NCI-H2227 treated with DMSO at 0.1 percent for 48 hours (cell line): ENCODE measurements around the gene COBL.
"Not testable (repeated sequence)": the region's sequence is repeated elsewhere in the genome, so short reads cannot be mapped to it uniquely, and the experiment has no call there.

ENCODE experiments used
- DNase-seq: peaks from one replicate; lab custom pipeline; 2025; lab: John Stamatoyannopoulos, UW

The COBL gene

DNA sequence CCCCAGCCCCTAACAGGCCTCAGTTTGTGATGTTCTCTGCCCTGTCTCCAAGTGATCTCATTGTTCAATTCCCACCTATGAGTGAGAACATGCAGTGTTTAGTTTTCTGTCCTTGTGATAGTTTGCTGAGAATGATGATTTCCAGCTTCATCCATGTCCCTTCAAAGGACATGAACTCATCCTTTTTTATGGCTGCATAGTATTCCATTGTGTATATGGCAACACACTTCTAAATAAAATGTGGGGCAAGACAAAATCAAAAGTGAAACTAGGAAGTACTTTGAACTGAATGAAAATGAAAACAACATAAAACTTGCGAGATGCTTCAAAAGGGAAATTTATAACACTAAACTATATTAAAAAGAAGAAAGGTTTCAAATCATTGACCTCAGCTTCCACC lies 326.4 kb downstream of the COBL start:
- DNase-seq, result not testable (repeated sequence)

DNA sequence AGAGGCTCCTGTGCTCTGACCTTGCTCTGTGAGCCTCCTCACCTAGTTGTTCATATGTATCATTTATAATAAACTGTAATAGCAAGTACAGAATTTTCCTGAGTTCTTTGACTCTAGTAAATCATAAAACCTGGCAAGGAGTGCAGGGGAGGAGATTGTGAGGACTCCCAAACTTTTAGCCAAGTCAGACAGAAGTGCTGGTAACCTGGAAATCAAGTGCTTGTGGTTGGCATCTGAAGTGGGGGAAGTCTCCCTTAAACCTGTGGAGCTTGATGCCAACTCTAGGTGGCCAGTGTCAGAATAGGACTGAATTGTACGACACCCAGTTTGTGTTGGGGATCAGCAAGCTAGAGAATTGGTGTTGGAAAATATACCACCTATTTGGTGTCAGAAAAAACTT lies 327.6 kb downstream of the COBL start:
- DNase-seq, result no peak

DNA sequence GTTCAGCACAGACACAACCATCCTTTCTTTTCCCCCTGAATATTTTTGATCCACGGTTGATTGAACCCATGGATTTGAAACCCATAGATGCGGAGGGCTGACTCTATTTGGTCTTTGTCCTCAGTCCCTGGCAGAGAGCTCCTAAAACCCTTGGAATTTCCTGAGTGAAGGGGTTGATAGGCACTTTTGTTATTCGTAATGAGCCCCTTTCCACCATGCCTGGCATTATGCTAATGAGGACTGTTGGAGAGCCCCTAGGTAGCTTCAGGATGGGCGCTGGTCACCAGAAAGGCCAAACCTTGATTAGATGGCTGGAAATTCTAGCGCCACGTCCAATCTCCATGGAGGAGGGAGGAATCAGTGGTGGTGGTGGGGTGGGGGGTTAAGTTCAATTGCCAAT lies 328.1 kb downstream of the COBL start:
- no peak for DNase-seq

DNA sequence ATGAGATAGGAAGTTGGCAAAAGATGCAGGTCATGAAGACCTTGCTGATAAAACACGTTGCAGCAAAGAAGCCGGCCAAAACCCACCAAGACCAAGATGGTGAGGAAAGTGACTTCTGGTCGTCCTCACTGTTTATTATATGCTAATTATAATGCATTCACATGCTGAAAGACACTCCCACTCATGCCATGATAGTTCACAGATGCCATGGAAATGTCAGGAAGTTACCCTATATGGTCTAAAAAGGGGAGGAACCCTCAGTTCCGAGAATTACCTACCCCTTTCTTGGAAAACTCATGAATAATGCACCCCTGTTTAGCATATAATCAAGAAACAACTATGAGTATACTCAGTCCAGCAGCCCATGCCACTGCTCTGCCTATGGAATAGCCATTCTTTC lies 331.5 kb downstream of the COBL start:
- no peak for DNase-seq

DNA sequence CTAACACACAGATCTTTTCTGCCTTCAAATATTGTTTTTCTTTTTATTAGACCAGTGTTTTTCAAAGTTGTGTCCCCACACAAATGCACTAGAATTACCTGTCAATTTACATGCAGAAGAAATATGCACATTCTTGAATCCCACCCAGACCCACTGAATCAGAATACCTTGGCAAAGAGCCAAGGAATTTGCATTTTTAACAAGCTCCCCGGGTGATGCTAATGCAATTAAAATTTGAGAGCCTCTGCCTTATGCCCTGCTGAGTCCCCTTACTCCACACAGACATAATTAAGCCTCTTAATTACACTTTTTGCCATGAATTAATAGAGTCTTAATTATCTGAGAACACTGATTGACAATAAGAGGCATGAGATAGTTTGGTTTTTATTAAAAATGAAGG lies 332.8 kb downstream of the COBL start:
- DNase-seq, result no peak

DNA sequence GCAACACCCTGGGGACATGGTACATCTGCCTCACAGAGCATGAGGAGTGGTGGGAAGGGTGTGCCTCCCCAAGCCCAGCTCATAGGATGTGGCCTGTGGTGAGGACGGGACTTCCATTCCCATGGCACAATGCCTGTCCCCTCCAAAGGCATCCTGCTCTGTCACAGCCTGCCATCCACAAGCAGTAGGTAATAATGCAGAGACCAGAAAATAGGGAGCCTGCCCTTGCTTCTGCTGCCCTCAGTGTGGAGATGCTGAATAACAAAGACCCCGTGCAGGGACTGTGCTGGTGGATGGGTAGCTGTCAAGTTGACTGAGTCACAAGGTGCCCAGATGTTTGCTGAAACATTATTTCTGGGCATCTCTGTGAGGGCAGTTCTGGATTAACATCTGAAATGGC lies 334.0 kb downstream of the COBL start:
- no peak for DNase-seq

DNA sequence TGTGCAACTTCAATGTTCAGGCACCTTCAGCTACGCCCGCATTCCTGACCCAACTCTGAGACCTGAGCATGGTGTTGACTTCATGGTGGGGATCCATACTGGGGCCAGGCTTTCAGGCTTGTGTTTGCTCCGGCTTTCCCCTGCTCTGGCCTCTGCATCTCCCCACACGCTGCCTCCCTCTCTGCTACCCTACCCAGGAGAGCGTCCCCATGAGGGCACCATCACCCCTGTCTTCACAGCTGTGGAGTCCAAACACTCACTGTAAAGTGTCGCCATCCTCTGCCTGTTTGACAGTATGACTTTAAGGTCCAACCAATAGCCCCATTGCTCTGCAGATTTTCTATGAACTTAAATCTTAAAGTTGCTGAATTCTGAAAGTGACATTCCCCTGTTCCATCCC lies 334.9 kb downstream of the COBL start:
- no peak for DNase-seq

DNA sequence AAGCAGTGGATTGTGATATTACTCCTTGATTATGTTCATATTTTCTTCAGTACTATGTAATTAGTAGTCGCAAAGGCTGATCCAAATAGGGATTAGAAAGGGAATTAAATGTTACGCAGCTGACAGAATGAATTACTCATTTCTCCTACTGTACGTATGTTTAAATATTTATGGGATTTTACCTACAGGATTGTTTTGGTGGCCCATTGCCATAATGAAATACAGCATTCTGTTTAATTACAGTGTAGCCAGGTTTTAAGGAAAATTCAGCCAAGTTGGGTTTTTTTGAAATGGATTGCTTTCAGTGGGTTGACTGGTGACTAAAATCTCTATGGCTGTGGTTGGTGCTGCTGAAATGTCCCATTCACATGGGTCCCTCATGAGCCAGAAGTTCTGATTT lies 336.2 kb downstream of the COBL start:
- no peak for DNase-seq

DNA sequence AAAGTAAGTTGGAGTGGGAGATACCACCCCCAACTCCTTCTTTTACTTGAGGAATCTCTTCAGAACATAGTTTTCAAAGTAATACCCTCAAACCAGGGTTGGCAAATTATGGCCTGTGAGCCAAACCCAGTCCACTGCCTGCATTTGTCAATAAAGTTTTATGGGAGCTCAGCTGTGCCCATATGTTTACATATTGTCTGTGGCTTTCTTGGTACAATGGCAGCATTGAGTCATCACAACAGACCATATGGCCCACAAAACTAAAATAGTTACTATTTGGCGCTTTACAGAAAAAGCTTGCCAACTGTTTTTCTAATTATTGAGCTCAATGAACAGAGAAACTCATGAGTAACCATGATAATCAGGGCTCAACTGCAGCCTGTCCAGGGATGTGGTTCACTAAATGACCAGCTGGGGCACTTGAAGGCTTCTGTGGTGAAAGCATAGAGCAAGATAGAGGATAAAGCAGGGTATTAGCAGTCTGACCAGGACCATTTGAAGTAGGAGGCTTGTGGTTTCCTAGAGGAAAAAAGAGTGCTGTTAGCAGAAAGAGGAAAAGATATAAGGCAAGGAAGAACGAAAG lies 337.9 kb downstream of the COBL start:
- no peak for DNase-seq

DNA sequence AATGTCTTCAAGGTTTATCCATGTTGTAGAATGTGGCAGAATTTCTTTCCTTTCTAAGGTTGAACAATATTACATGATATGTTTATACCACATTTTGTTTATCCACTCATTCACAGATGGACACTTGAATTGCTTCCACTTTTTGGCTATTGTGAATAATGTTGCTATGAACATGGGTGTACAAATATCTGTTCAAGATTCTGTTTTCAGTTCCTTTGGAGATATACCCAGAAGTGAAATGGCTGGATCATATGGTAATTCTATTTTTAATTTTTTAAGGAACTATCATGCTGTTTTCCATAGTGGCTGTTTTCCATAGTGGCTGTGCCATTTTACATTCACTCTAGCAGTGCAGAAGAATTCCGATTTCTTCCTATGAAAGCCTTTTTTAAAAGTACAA lies 339.2 kb downstream of the COBL start:
- no peak for DNase-seq

DNA sequence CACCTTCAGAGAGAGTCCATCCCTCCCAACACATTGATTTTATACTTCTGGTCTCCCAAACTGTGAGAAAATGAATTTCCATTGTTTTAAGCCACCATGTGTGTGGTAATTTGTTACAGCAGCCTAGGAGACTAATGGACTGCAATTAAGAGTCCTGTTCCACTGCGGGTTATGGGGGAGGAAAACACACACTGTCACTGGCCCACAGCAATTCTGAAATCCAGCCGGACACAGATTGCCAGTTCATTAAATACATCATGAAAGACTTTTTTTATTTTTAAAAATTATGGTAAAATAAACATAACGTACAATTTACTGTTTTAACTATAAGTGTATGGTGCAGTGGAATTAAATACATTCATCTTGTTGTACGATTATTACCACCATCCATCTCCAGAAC lies 340.5 kb downstream of the COBL start:
- DNase-seq, result no peak

DNA sequence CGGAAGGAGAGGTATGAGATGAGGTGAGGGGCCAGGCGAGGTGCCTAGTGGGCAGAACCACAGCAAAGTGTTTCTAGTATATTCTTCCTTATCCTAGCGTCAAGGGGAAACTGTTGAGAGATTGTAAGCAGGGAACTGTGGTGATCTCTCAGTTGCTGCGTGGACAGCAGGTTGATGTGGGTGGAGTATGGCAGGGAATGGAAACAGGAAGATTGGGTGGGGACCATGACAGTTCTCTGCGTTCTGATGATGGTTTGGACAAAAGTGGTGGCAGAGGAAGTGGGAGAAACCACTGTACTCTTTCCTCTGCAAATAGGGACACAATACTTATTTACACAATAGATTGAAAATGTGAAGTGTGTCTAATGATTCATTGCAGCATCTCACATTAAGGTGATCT lies 342.4 kb downstream of the COBL start:
- no peak for DNase-seq

DNA sequence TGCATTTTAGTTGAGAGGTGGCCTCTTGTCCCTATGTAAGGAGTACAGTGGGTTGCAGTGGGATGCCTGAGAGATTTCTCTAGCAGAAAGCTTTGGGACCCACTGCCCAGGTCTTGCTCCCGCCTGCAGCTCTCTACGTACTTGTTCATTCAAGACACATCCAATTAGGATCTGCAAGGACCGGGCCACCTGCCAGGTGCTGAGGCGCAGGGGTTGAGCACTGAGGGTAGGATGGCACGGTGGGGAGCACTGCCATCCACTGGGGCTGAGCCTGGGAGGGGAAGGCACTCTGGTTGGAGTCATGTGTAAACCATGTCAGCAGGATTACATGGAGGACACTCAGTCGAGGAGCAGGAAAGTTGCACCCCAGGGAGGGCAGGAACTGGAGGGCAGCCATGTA lies 342.8 kb downstream of the COBL start:
- DNase-seq, result no peak

DNA sequence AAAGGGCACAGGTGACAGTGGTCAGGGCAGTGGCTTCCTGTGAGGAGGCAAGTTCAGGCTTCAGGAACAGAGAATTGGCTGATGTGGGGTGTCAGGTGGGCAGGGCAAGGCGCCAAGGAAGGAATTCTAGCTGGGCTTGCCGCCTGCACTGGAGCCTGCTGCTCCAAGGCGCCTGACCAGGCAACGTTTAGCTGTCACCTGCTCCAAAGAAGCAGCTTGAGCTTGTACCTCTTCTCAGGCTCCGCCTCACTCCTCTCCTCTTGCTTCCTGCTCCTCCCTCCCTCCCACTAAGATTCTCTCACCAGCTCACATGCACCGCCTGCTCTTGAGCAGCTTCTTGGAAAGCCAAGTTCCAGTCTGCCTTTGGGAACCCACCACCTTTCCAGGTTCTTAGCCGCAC lies 346.5 kb downstream of the COBL start:
- DNase-seq, result no peak
